AG09309 (cell line): ENCODE data around the gene PEX11G.

Experiments
- DNase-seq: peaks from one replicate; pipeline ENCODE4 v3.0.0-alpha.2; 2010; ENCODE audit warnings: low read depth
- H3K4me3 ChIP-seq: 2 replicates; pipeline ENCODE4 v1.5.1; 2011; ENCODE audit warnings: mild to moderate bottlenecking, low read depth, low read length, moderate library complexity; ENCODE audit not compliant: control insufficient read depth
- TF ChIP-seq, protein P1 (sequence below): IDR thresholded peaks from 2 replicates; pipeline ENCODE4 v1.5.1; 2011; ENCODE audit warnings: mild to moderate bottlenecking, low read depth, low read length, inconsistent platforms; ENCODE audit not compliant: insufficient read depth, control insufficient read depth; ENCODE audit errors: missing control alignments

PEX11G gene

DNA sequence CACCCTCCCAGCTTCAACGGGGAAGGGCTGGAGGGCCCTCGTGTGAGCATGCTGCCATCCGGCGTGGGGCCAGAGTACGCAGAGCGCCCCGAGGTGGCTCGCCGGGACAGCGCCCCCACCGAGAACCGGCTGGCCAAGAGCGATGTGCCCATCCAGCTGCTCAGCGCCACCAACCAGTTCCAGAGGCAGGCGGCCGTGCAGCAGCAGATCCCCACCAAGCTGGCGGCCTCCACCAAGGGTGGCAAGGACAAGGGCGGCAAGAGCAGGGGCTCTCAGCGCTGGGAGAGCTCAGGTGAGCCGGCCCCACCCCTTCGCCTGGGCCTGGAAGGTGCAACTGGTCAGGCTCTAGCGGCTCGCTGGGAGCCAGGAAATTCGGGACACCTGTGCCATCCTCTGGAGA is 20.0 kb downstream of the PEX11G start:
- no peak for DNase-seq
- TF ChIP-seq, protein P1, sequence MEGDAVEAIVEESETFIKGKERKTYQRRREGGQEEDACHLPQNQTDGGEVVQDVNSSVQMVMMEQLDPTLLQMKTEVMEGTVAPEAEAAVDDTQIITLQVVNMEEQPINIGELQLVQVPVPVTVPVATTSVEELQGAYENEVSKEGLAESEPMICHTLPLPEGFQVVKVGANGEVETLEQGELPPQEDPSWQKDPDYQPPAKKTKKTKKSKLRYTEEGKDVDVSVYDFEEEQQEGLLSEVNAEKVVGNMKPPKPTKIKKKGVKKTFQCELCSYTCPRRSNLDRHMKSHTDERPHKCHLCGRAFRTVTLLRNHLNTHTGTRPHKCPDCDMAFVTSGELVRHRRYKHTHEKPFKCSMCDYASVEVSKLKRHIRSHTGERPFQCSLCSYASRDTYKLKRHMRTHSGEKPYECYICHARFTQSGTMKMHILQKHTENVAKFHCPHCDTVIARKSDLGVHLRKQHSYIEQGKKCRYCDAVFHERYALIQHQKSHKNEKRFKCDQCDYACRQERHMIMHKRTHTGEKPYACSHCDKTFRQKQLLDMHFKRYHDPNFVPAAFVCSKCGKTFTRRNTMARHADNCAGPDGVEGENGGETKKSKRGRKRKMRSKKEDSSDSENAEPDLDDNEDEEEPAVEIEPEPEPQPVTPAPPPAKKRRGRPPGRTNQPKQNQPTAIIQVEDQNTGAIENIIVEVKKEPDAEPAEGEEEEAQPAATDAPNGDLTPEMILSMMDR = no peak

DNA sequence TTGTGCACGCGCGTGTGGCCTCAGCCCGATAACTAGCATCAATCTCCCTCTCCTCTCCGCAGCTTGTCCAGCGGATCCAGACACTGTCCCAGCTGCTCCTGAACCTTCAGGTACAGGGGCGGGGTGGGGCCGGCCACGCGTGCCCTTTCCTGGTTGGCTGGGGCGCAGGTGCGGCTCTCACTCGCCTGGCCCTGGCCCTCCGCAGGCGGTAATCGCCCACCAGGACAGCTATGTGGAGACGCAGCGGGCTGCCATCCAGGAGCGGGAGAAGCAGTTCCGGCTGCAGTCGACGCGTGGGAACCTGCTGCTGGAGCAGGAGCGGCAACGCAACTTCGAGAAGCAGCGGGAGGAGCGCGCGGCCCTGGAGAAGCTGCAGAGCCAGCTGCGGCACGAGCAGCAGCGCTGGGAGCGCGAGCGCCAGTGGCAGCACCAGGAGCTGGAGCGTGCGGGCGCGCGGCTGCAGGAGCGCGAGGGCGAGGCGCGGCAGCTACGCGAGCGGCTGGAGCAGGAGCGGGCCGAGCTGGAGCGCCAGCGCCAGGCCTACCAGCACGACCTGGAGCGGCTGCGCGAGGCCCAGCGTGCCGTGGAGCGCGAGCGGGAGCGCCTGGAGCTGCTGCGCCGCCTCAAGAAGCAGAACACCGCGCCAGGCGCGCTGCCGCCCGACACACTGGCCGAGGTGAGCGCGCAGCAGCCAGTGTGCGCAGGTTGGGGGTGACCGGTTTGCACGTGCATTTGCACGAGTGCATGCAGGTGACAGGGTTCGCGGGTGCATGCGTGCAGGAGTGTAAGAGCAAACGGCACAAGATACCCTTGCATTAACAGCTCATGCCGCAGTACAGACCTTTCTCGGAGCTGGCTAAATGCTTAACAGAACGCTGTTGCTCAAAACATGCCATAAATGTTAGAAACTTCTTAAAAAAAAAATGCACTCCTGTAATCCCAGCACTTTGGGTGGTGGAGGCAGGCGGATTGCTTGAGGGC is 21.5 kb downstream of the PEX11G start:
- no peak for DNase-seq
- TF ChIP-seq, protein P1 = no peak
- H3K4me3 ChIP-seq = no peak overlapping the region

More for the DNA sequence above, 20.0 kb downstream of the PEX11G start:
- H3K4me3 ChIP-seq = no peak overlapping the region

DNA sequence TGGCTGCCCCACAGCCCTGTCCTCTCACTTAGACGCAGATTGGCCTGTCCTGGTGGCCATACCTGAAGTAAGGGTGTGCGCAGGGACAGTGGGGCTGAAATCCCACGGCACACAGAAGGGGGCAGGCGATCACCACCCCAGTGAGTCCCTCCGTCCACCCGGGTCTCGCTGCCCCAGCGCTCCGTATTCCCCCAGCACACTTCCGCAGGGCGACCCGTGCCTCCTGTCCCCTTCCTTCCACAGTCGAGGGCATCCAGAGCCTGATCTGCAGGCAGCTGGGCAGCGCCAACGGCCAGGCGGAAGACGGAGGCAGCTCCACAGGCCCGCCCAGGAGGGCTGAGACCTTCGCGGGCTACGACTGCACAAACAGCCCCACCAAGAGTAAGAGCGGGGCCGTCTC is 25.3 kb downstream of the PEX11G start:
- H3K4me3 ChIP-seq = no peak overlapping the region
- no peak for DNase-seq
- TF ChIP-seq, protein P1 = no peak

DNA sequence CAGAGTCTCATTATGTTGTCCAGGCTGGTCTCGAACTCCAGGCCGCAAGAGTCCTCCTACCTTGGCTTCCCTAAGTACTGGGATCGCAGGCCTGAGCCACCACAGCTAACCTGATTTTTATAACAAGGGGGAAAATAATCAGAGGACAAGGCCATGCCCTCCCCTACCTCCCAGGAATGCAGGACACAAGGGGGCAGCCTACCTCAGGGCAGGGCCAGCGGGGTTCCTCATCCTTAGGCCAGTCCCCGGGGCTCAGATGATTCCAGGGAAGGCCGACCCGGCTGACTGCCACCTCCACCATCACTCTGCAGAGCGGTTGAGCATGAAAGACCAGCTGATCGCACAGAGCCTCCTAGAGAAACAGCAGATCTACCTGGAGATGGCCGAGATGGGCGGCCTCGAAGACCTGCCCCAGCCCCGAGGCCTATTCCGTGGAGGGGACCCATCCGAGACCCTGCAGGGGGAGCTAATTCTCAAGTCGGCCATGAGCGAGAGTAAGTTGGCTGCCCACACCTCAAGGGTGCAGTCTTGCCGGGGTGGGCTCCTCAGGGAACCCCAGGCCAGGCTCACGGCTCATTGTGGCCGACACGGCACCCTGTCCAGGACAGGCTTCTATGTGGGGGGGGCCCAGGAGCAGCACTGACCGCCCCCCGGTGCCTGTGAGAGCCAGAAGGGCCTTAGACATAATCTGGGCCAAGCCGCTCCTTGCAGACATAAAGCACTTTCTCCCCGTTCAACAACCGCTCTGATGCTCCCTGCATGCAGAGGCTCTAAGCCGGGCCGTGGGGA is 26.8 kb downstream of the PEX11G start:
- no peak overlapping the region for H3K4me3 ChIP-seq
- TF ChIP-seq, protein P1 = no peak
- no peak for DNase-seq

DNA sequence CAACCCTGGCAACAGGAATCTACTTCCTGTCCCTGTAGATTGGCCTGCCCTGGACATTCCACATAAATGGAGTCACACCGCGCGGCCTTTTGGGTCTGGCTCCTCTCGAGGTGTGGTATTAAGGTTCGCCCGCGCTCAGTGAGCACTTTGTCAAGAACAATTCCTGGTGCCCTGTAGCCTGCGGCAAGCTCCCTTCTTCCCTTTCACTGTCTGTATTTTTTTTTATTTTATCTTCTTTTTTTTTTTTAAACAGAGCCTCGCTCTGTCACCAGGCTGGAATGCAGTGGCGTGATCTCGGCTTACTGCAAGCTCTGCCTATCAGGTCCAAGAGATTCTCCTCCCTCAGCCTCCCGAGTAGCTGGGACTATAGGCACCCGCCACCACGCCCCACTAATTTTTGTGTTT is 28.3 kb downstream of the PEX11G start:
- no peak for DNase-seq
- no peak overlapping the region for H3K4me3 ChIP-seq
- TF ChIP-seq, protein P1 = no peak

DNA sequence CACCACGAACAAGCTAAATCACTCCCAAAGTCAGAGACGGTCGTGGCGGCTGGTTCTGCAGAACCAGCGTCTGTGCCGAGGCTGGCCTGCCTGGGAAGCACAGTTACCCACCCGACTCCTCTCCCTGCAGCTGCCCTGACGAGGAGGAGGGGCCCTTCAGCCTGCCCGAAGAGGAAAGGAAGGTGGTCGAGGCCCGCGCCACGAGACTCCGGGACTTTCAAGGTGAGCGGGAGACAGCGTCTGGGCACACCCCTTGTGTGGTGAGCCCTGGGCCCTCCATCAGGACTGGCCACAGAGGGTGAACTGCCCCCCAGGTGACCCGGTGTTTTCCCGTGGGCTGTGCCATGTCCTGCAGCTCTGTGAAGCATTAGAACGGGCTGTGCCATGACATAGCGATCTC is 29.1 kb downstream of the PEX11G start:
- TF ChIP-seq, protein P1 = no peak
- H3K4me3 ChIP-seq = no peak overlapping the region
- no peak for DNase-seq
